Pancreas (tissue), 10 donors: ENCODE data around the gene CCSAP. TPM values are rescaled to one million over a fixed set of nuclear protein-coding genes. Genes with fewer than 3 reads are reported as not detected.
"Not testable (repeated sequence)": the region's sequence is repeated elsewhere in the genome, so short reads cannot be mapped to it uniquely, and the experiment has no call there.

Source experiments
- ATAC-seq, 4 donors: fragments of 200-7000 bp; cut with Tn5 transposase; one replicate each; pipeline versions ENCODE4 v1.8.0 to v1.9.1; 2020; ENCODE audit warnings: mild to moderate bottlenecking in 4 of 4, moderate library complexity in 4 of 4
- DNase-seq, 6 donors: peaks; one replicate each; pipeline ENCODE4 v3.0.0-alpha.2; 2020
- FAIRE-seq: peaks from 2 replicates; lab custom pipeline; 2012; peaks lifted over from hg19 to GRCh38; lab: Jason Lieb, UNC
- H3K27ac ChIP-seq, 4 donors: fragments of 200-600 bp; sonication (generic); 1 replicate in 3 of 4; 2 replicates in 1 of 4; pipeline versions ENCODE4 v1.5.0 to v1.8.0; 2020
- H3K27me3 ChIP-seq, 4 donors: fragments of 200-600 bp; one replicate each; pipeline ENCODE4 v1.8.0; 2021
- H3K36me3 ChIP-seq, 3 donors: fragments of 200-600 bp; sonication (generic) in 1 of 3; one replicate each; pipeline versions ENCODE4 v1.5.0 to v1.8.0; 2020 to 2021
- H3K4me1 ChIP-seq, 3 donors: fragments of 200-600 bp; one replicate each; pipeline ENCODE4 v1.8.0; 2021
- H3K4me3 ChIP-seq, 4 donors: fragments of 200-600 bp; sonication (generic) in 2 of 4; one replicate each; pipeline versions ENCODE4 v1.5.0 to v1.8.0; 2020 to 2021
- H3K9me3 ChIP-seq, 4 donors: fragments of 200-600 bp; one replicate each; pipeline ENCODE4 v1.8.0; 2021
- WGBS, 2 donors: extraction: QIAGEN DNeasy Blood & Tissue Kit; methylation state at CpG; one replicate each; pipeline ENCODE4 v1.1.7; 2013; 5-methylcytosine and 5-hydroxymethylcytosine counted together
- intact Hi-C, 3 donors: fragments of 100-400 bp; cut with DNase I; formaldehyde crosslinking; loops; one replicate each; pipeline versions ENCODE4 v1.11.1 to v1.14.2; 2022
- polyA plus RNA-seq, 2 donors: library from polyadenylated mRNA; stranded (reverse); fragments of 200-250 nt; gene quantifications; one replicate each; pipeline ENCODE4 v1.2.3, GENCODE V29; 2013
- total RNA-seq, 6 donors: library from RNA; stranded (reverse); fragmentation: NEBNext Ultra II Directional in 4 of 6; extraction: Animal tissue kit (Norgen Biotek cat#: 25700) in 4 of 6; gene quantifications; one replicate each; pipeline versions ENCODE4 v1.2.1 to v1.2.4, GENCODE V29; 2021 to 2023
- TF ChIP-seq, protein P1 (sequence below), 4 donors: fragments of 200-600 bp; sonication (generic) in 3 of 4; IDR thresholded peaks; one replicate each; pipeline versions ENCODE4 v1.5.0 to v1.8.0; 2021; ENCODE audit warnings: antibody characterized with exemption in 4 of 4
- donor health status: healthy with polysubstance abuse.
- donor health status: DM: no; HTN: no; CAD: no; lungs with moderate emphysema.
- donor health status: DM: no; HTN: no; CAD: no.
- donor health status: control.
- donor health status: control.
- donor health status: Bipolar disorder and iron deficiency.
- donor health status: DM: yes; HTN: yes; CAD: no.
- donor health status: DM: no; HTN: no; CAD: no.
- donor health status: DM: no; HTN: no; CAD: no.
- donor health status: DM: yes; HTN: yes; CAD: no.

CCSAP gene
- total and polyA plus RNA-seq, 8 donors, result 0.97 to 4.6 (median 1.7) TPM

DNA sequence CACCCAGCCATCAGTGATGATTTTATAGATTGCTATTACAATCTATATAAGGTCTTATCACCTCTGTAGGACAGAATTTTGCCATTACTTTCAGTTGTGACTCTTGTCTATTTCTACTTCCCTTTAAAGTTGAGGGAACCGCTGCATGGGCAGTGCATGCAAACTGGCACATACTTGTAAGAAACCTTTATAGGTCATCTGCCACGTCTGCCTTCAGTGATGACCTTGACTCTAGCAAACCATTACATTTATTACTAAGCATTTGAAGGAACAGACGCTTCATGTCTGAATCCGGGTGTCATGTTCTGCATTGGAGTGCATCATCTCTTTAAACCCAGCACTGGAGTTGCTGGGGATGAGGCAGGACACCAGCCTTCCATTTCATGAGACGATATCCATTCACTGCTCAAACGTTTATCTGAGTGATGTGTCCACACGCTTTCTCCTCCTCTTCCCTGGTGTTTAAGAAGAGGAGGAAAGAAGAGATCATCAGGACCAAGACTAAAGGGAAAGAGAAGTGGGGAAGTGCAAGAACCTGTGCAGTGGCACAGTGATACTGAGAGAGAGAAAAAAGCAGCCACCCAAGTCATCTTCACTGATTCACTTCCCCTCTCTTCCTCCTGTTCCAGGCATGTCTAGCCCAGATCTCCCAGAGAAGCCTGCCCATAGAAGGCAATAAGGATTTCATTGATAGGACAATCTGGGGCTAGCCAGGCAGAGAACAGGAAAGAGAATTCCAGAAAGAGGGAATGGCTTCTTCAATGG is 14.1 kb downstream of the CCSAP start:
- no peak overlapping the region for H3K4me3 ChIP-seq
- no peak for FAIRE-seq
- intact Hi-C loops, result no loop called here
- no peaks in the 10 kb centered on the region for H3K9me3 ChIP-seq
- H3K36me3 ChIP-seq, result peaks cover 0 to 10% (median under 1%) of the 10 kb centered on the region in 3 donors
- 69 to 76% methylated on average over 7 of the region's 7 CpGs for WGBS, 2 donors
- TF ChIP-seq, protein P1, sequence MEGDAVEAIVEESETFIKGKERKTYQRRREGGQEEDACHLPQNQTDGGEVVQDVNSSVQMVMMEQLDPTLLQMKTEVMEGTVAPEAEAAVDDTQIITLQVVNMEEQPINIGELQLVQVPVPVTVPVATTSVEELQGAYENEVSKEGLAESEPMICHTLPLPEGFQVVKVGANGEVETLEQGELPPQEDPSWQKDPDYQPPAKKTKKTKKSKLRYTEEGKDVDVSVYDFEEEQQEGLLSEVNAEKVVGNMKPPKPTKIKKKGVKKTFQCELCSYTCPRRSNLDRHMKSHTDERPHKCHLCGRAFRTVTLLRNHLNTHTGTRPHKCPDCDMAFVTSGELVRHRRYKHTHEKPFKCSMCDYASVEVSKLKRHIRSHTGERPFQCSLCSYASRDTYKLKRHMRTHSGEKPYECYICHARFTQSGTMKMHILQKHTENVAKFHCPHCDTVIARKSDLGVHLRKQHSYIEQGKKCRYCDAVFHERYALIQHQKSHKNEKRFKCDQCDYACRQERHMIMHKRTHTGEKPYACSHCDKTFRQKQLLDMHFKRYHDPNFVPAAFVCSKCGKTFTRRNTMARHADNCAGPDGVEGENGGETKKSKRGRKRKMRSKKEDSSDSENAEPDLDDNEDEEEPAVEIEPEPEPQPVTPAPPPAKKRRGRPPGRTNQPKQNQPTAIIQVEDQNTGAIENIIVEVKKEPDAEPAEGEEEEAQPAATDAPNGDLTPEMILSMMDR (IDR thresholded peaks at IDR 0.05), result no peak
- no peak overlapping the region for H3K27ac ChIP-seq
- no peak for ATAC-seq
- H3K27me3 ChIP-seq, result no peaks in the 10 kb centered on the region
- H3K4me1 ChIP-seq, result no peaks in the 10 kb centered on the region
- no peak for DNase-seq

DNA sequence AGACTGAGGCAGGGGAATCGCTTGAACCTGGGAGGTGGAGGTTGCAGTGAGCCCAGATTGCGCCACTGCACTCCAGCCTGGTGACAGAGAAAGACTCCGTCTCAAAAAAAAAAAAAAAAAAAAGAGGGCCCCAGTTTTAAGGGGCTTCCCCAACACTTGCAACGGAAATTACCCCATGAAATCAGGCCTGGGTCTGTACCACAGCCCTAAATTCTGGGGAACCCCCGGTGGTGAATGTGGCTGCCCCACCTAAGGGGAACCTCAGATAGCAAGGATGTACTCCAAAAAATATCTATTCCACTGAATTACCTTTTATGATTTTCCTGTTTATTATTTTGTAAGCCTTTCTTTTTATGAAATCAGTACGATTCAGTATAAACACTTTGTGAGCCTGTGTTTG is 15.1 kb downstream of the CCSAP start:
- H3K27ac ChIP-seq, intact Hi-C loops, ATAC-seq, H3K9me3 ChIP-seq, H3K4me3 ChIP-seq, DNase-seq, H3K27me3 ChIP-seq, FAIRE-seq, H3K4me1 ChIP-seq: not testable (repeated sequence)
- peaks cover 0 to 16% (median 5%) of the 10 kb centered on the region in 3 donors for H3K36me3 ChIP-seq
- WGBS, 2 donors, result 92 to 98% methylated on average over 6 of the region's 6 CpGs

DNA sequence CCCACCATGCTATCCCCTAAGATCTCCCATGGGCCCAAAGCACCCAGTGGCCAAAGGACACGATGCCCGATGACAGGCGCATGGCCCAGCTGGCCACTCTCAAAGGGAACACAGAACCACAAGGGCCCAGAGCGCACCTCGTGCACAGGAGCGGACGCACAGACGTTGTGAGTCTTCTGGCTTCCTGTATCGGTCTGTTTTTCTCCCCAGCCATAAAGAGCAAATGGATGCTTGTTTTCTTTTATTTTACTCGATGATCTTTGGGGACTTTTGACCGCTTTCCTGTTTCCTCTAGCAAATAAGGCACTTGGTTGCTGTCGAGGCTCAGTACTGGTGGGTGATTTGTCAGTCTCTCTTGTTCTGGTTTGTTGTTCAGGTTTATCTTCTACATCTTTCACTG is 16.2 kb downstream of the CCSAP start:
- Histone ChIP-seq H3K36me3 (peaks cover 0 to 16% (median 5%) of the 10 kb centered on the region in 3 donors), H3K9me3 (no peaks in the 10 kb centered on the region), H3K4me1 (no peaks in the 10 kb centered on the region), H3K4me3 (no peak overlapping the region), H3K27me3 (no peaks in the 10 kb centered on the region), H3K27ac (no peak overlapping the region)
- FAIRE-seq (no peak), ATAC-seq (no peak), DNase-seq (no peak)
- intact Hi-C loops, result no loop called here
- TF ChIP-seq, protein P1 (IDR thresholded peaks at IDR 0.05), result no peak
- 95 to 96% methylated on average over 12 of the region's 12 CpGs for WGBS, 2 donors

DNA sequence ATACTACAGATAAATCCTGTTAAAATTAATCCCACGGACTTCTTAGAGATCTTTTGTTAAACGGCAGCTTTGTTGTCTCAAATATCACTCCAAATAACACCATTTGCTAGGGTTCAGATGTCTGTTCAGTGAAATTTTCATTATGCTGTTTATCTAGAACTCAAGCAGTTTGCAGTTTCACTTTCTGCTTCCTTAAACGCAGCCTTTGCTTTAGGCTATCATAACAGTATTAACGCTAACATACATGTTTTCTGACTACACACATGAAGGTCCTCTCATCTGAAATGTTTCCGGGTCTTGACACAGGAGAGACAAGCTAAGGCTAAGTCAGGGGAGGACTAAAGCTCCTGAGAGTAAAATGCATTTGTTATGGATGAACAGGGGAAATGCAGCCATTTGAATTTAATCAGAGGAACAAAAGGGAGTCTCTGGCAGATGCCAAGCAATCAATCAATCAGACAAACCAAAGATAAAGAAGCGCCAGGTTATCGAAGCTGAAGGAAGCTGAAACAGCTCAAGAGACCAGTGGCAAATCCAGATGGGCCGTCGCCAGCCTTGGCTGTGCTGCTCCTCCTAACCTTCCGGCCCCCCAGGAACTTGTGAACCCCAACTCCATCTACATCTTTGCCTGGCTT is 16.9 kb downstream of the CCSAP start:
- DNase-seq (no peak), ATAC-seq (peak in 1 of 4 donors; percentile 37), FAIRE-seq (no peak)
- Histone ChIP-seq H3K4me1 (no peaks in the 10 kb centered on the region), H3K9me3 (no peaks in the 10 kb centered on the region), H3K27me3 (no peaks in the 10 kb centered on the region), H3K4me3 (no peak overlapping the region), H3K36me3 (peaks cover 0 to 16% (median 5%) of the 10 kb centered on the region in 3 donors), H3K27ac (no peak overlapping the region)
- intact Hi-C loops, result no loop called here
- TF ChIP-seq, protein P1 (IDR thresholded peaks at IDR 0.05), result no peak
- 78% methylated on average over 10 of the region's 10 CpGs for WGBS, 2 donors

DNA sequence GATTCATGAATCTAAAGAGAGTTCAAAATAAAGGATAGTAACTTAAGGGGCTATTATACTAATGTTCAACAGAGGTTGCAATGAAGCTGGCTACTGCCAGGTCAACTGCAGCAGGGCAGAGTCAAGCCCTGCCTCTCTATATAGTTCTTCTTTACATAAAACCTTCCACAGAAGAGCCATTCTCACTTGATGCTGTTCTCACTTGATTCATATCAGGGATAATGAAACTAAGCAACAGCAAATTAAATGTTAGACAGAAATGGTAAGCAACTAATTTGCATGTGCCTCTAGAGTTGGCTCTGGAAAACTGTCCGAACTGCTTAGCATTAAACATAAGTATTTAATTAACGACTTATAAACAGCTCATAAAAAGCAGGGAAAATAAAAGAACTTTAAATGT is 17.4 kb downstream of the CCSAP start:
- WGBS, 2 donors, result 87 to 93% methylated on average over 2 of the region's 2 CpGs
- ATAC-seq, result no peak
- intact Hi-C loops, result no loop called here
- H3K4me1 ChIP-seq, result no peaks in the 10 kb centered on the region
- no peak overlapping the region for H3K4me3 ChIP-seq
- peaks cover 0 to 16% (median 5%) of the 10 kb centered on the region in 3 donors for H3K36me3 ChIP-seq
- H3K27ac ChIP-seq, result no peak overlapping the region
- no peaks in the 10 kb centered on the region for H3K9me3 ChIP-seq
- no peaks in the 10 kb centered on the region for H3K27me3 ChIP-seq
- TF ChIP-seq, protein P1 (IDR thresholded peaks at IDR 0.05), result no peak
- FAIRE-seq, result no peak
- DNase-seq, result no peak
